B cell (primary cell): ENCODE measurements around the gene CTNNBL1. TPM values are rescaled to one million over a fixed set of nuclear protein-coding genes. Genes with fewer than 3 reads are reported as not detected.

ENCODE experiments used
- ATAC-seq: fragments of 200-7000 bp; cut with Tn5 transposase; one replicate; pipeline ENCODE4 v1.10.0; 2021; ENCODE audit warnings: low read depth, mild to moderate bottlenecking, moderate number of reproducible peaks, moderate library complexity
- CTCF ChIA-PET: fragments of 350-600 bp; sonication (Branson Sonifier 250); formaldehyde crosslinking; loops from one replicate; lab custom pipeline; 2021; ENCODE audit warnings: antibody characterized with exemption, inconsistent platforms; lab: Charles Lee
- POLR2A ChIA-PET: fragments of 350-600 bp; sonication (Branson Sonifier 250); formaldehyde crosslinking; loops from one replicate; lab custom pipeline; 2021; ENCODE audit warnings: antibody characterized with exemption; lab: Charles Lee
- DNase-seq: peaks from one replicate; pipeline ENCODE4 v3.0.0; 2013
- H2AFZ ChIP-seq: 2 replicates; pipeline ENCODE4 v1.6.1; 2012; ENCODE audit warnings: mild to moderate bottlenecking, low read depth, low read length; ENCODE audit not compliant: insufficient read depth, poor library complexity, severe bottlenecking
- H3K27ac ChIP-seq, 2 donors: 1 replicate in 1 of 2; 2 replicates in 1 of 2; pipeline ENCODE4 v1.5.1; 2012 to 2013; ENCODE audit warnings: low read length in 2 of 2, mild to moderate bottlenecking in 2 of 2, moderate library complexity in 1 of 2
- H3K27me3 ChIP-seq, 4 experiments: fragments of 200-600 bp in 1 of 4; sonication (generic) in 1 of 4; replicated peaks in 1 of 4; 1 replicate in 2 of 4; 2 replicates in 2 of 4; pipeline versions ENCODE4 v1.6.1 to v1.7.0; 2013 to 2016; ENCODE audit warnings: low read length in 3 of 4, mild to moderate bottlenecking in 2 of 4, mixed read lengths in 1 of 4, moderate library complexity in 1 of 4; ENCODE audit not compliant: insufficient read depth in 4 of 4, control insufficient read depth in 3 of 4; ENCODE audit errors: control extremely low read depth in 1 of 4
- H3K36me3 ChIP-seq, 2 experiments: replicated peaks in 1 of 2; 1 replicate in 1 of 2; 2 replicates in 1 of 2; pipeline versions ENCODE4 v1.6.1 to v1.7.1; 2013; ENCODE audit warnings: low read length in 1 of 2; ENCODE audit not compliant: insufficient read depth in 2 of 2, control insufficient read depth in 1 of 2; ENCODE audit errors: control extremely low read depth in 1 of 2, extremely low read depth in 1 of 2
- H3K4me1 ChIP-seq, 2 donors: fragments of 200-600 bp in 1 of 2; sonication (generic) in 1 of 2; 1 replicate in 1 of 2; 2 replicates in 1 of 2; pipeline versions ENCODE4 v1.5.1 to v1.6.1; 2013 to 2017; ENCODE audit warnings: low read length in 2 of 2; ENCODE audit not compliant: control insufficient read depth in 2 of 2, insufficient read depth in 2 of 2
- H3K4me2 ChIP-seq: replicated peaks from 2 replicates; pipeline ENCODE3; 2012; ENCODE audit warnings: mild to moderate bottlenecking, low read depth, low read length; ENCODE audit not compliant: poor library complexity, severe bottlenecking
- H3K4me3 ChIP-seq, 5 experiments: fragments of 200-600 bp in 1 of 5; sonication (generic) in 1 of 5; 1 replicate in 3 of 5; 2 replicates in 2 of 5; pipeline versions ENCODE4 v1.5.1 to v1.7.0; 2011 to 2016; ENCODE audit warnings: low read length in 4 of 5, mild to moderate bottlenecking in 4 of 5, low read depth in 2 of 5, control low read depth in 1 of 5, moderate library complexity in 1 of 5; ENCODE audit not compliant: insufficient read depth in 1 of 5; ENCODE audit errors: control extremely low read depth in 1 of 5, extremely low read depth in 1 of 5
- H3K79me2 ChIP-seq: fragments of 200-600 bp; sonication (generic); one replicate; pipeline ENCODE4 v1.6.0; 2016; ENCODE audit warnings: low read length; ENCODE audit not compliant: control insufficient read depth, insufficient read depth
- H3K9ac ChIP-seq: fragments of 200-600 bp; sonication (generic); 2 replicates; pipeline ENCODE4 v1.6.1; 2017; ENCODE audit warnings: mild to moderate bottlenecking, low read length, moderate library complexity
- H3K9me3 ChIP-seq, 3 donors: one replicate each; pipeline versions ENCODE4 v1.6.1 to v1.7.1; 2013; ENCODE audit warnings: low read length in 2 of 3; ENCODE audit not compliant: control insufficient read depth in 2 of 3, insufficient read depth in 1 of 3; ENCODE audit errors: control extremely low read depth in 1 of 3
- H4K20me1 ChIP-seq: 2 replicates; pipeline ENCODE4 v1.6.0; 2012; ENCODE audit warnings: mild to moderate bottlenecking, low read length; ENCODE audit not compliant: insufficient read depth, control insufficient read depth, poor library complexity, severe bottlenecking
- H3K27ac Mint-ChIP-seq: one replicate; pipeline ENCODE4 v1.8.0; 2021; ENCODE audit warnings: mixed read lengths
- H3K27me3 Mint-ChIP-seq: one replicate; pipeline ENCODE4 v1.8.0; 2021; ENCODE audit warnings: mixed read lengths
- H3K4me1 Mint-ChIP-seq: one replicate; pipeline ENCODE4 v1.8.0; 2021; ENCODE audit warnings: mixed read lengths
- H3K4me3 Mint-ChIP-seq: one replicate; pipeline ENCODE4 v1.8.0; 2021; ENCODE audit warnings: mixed read lengths
- H3K9me3 Mint-ChIP-seq: one replicate; pipeline ENCODE4 v1.8.0; 2022; ENCODE audit warnings: mixed read lengths; ENCODE audit not compliant: insufficient read depth
- CTCF ChIP-seq: fragments of 200-600 bp; IDR thresholded peaks from one replicate; pipeline ENCODE4 v1.8.0; 2022; ENCODE audit warnings: antibody characterized with exemption, mild to moderate bottlenecking
- EZH2 ChIP-seq: IDR thresholded peaks from 2 replicates; pipeline ENCODE4 v1.6.1; 2012; ENCODE audit warnings: borderline replicate concordance, low read depth, mild to moderate bottlenecking, moderate library complexity, low read length; ENCODE audit not compliant: insufficient read depth, poor library complexity, severe bottlenecking
- WGBS: methylation state at CpG from one replicate; pipeline ENCODE4 v1.1.5; 2013; ENCODE audit warnings: missing lambda C conversion rate; ENCODE audit not compliant: insufficient coverage; 5-methylcytosine and 5-hydroxymethylcytosine counted together
- intact Hi-C: fragments of 100-400 bp; cut with micrococcal nuclease; formaldehyde crosslinking; loops from one replicate; pipeline ENCODE4 v1.10.0; 2022
- polyA plus RNA-seq: library from polyadenylated mRNA; depleted of rRNA; stranded (reverse); fragments of >200 nt; gene quantifications from 2 replicates; pipeline ENCODE4 v1.2.3, GENCODE V29; 2012
- total RNA-seq, 2 donors: library from RNA; stranded (reverse); fragments of 120-200 nt in 1 of 2; gene quantifications; 1 replicate in 1 of 2; 2 replicates in 1 of 2; pipeline versions ENCODE4 v1.2.3 to v1.2.4, GENCODE V29; 2013 to 2022

CTNNBL1 gene
- total and polyA plus RNA-seq, 2 donors (not counting 1 experiment from before 2014, with no cell fraction given) = 25.3 to 64.7 TPM

- Histone ChIP-seq H3K4me3 (no peak overlapping the region), H2AFZ (no peak overlapping the region), H3K27ac (no peak overlapping the region), H3K9ac (no peak overlapping the region), H3K4me2 (no peak overlapping the region), H3K36me3 (peaks cover under 1 to 69% of the 10 kb centered on the region in 2 experiments), H3K4me1 (peaks cover 0 to 3% of the 10 kb centered on the region in 2 donors), H3K9me3 (peaks cover 0 to 3% (median 0%) of the 10 kb centered on the region in 3 donors), H4K20me1 (peaks cover 19% of the 10 kb centered on the region), H3K79me2 (peaks cover 24% of the 10 kb centered on the region), H3K27me3 (no peaks in the 10 kb centered on the region)
- intact Hi-C loops = no loop called here
- H3K4me1 Mint-ChIP-seq = peaks cover 12% of the 10 kb centered on the region
- no peak for ATAC-seq
- H3K27ac Mint-ChIP-seq = no peak overlapping the region
- ChIA-PET POLR2A (no interaction called here), CTCF (no interaction called here)
- no peaks in the 10 kb centered on the region for H3K27me3 Mint-ChIP-seq
- no peaks in the 10 kb centered on the region for H3K9me3 Mint-ChIP-seq
- TF ChIP-seq CTCF = no peak
- TF ChIP-seq EZH2 = no peak
- DNase-seq = no peak
- H3K4me3 Mint-ChIP-seq = no peak overlapping the region
Measured at GRCh38 chr20:37735541-37735940, 41.7 kb downstream of the CTNNBL1 start.

GRCh38 chr20:37736132-37736531, 42.3 kb downstream of the CTNNBL1 start:
- Histone ChIP-seq H3K27ac (no peak overlapping the region), H3K9ac (no peak overlapping the region), H3K79me2 (peaks cover 24% of the 10 kb centered on the region), H3K27me3 (no peaks in the 10 kb centered on the region), H3K9me3 (peaks cover 0 to 3% (median 0%) of the 10 kb centered on the region in 3 donors), H2AFZ (no peak overlapping the region), H4K20me1 (peaks cover 19% of the 10 kb centered on the region), H3K36me3 (peaks cover 0 to 74% of the 10 kb centered on the region in 2 experiments), H3K4me1 (peaks cover 0 to 3% of the 10 kb centered on the region in 2 donors), H3K4me3 (no peak overlapping the region), H3K4me2 (no peak overlapping the region)
- H3K9me3 Mint-ChIP-seq = no peaks in the 10 kb centered on the region
- no peak overlapping the region for H3K27ac Mint-ChIP-seq
- no peak for TF ChIP-seq EZH2
- no peak for TF ChIP-seq CTCF
- WGBS = no CpG with 5 or more reads among the region's 2 CpGs
- intact Hi-C loops = no loop called here
- no peak overlapping the region for H3K4me3 Mint-ChIP-seq
- ATAC-seq = no peak
- H3K27me3 Mint-ChIP-seq = no peaks in the 10 kb centered on the region
- ChIA-PET POLR2A (no interaction called here), CTCF (no interaction called here)
- H3K4me1 Mint-ChIP-seq = peaks cover 11% of the 10 kb centered on the region
- DNase-seq = no peak
